Large intestine (tissue), 3 donors: ENCODE measurements around the gene CNN2. TPM values are rescaled to one million over a fixed set of nuclear protein-coding genes. Genes with fewer than 3 reads are reported as not detected.
"Not testable (repeated sequence)": the region's sequence is repeated elsewhere in the genome, so short reads cannot be mapped to it uniquely, and the experiment has no call there.

ENCODE experiments used
- DNase-seq, 2 donors: peaks; one replicate each; pipeline versions ENCODE4 v3.0.0 to v3.0.0-alpha.2; 2013
- H3K27ac ChIP-seq: one replicate; pipeline ENCODE4 v1.5.1; 2013; ENCODE audit warnings: low read length
- H3K27me3 ChIP-seq: 2 replicates; pipeline ENCODE4 v1.6.1; 2013; ENCODE audit warnings: low read length; ENCODE audit not compliant: control insufficient read depth, insufficient read depth
- H3K36me3 ChIP-seq: 2 replicates; pipeline ENCODE4 v1.6.1; 2013; ENCODE audit warnings: low read length; ENCODE audit not compliant: control insufficient read depth, insufficient read depth
- H3K4me1 ChIP-seq: one replicate; pipeline ENCODE4 v1.6.1; 2013; ENCODE audit warnings: low read length; ENCODE audit not compliant: control insufficient read depth, insufficient read depth
- H3K4me3 ChIP-seq: one replicate; pipeline ENCODE4 v1.5.1; 2013; ENCODE audit warnings: low read length
- H3K9me3 ChIP-seq: one replicate; pipeline ENCODE4 v1.6.1; 2013; ENCODE audit warnings: mild to moderate bottlenecking, low read depth, low read length, moderate library complexity; ENCODE audit not compliant: control insufficient read depth
- WGBS: methylation state at CpG from one replicate; pipeline ENCODE4 v1.1.5; 2013; ENCODE audit warnings: low lambda C conversion rate; ENCODE audit not compliant: insufficient coverage; 5-methylcytosine and 5-hydroxymethylcytosine counted together
- polyA plus RNA-seq: library from polyadenylated mRNA; unstranded; fragments of 120-200 nt; gene quantifications from one replicate; pipeline ENCODE4 v1.2.1, GENCODE V29; 2013

The CNN2 gene
- polyA plus RNA-seq, 1 donor = 31.5 TPM

DNA sequence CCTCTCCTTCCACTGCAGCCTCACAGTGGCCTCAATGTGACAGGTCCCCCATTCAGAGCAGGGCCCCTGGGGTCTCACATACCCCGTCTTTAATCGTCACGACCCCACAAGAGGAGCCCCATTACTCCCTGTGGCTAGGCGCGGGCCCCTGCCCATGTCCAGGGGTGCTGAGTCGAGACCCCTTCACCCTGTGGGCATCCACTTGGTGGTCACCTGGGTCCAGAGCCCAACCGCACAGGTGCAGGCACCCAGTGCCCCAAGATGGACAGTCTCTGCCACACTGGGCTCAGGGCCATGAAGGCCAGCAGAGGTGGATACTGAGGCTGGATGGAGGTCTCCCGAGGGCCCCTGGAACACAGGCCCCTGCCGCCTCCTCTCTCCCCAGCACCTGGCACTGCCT is 8.5 kb upstream of the CNN2 start:
- Histone ChIP-seq H3K9me3 (no peaks in the 10 kb centered on the region), H3K4me3 (no peak overlapping the region), H3K27me3 (no peaks in the 10 kb centered on the region), H3K27ac (no peak overlapping the region), H3K36me3 (peaks cover 23% of the 10 kb centered on the region), H3K4me1 (peaks cover 44% of the 10 kb centered on the region)
- no peak for DNase-seq
- WGBS = no CpG with 5 or more reads among the region's 9 CpGs

DNA sequence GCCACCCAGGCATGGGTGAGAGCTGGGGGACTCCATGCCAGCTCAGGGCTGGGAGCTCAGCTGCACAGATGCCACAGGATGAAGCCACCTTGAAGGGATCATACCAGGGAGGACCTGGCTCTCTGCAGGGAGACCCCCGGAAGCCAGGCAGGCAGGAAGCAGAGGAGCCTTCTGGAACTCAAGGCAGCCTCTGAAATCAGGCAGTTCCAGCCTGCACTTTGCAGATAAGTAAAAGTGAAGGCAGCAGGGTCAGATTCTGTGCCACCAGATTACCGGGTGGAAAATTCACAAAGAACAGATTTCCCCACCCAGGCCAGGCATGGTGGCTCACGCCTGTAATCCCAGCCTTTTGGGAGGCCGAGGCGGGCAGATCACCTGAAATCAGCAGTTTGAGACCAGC is 8.0 kb upstream of the CNN2 start:
- Histone ChIP-seq H3K9me3 (no peaks in the 10 kb centered on the region), H3K27ac (no peak overlapping the region), H3K36me3 (peaks cover 18% of the 10 kb centered on the region), H3K27me3 (no peaks in the 10 kb centered on the region), H3K4me3 (no peak overlapping the region), H3K4me1 (peaks cover 44% of the 10 kb centered on the region)
- WGBS = no CpG with 5 or more reads among the region's 5 CpGs
- no peak for DNase-seq

DNA sequence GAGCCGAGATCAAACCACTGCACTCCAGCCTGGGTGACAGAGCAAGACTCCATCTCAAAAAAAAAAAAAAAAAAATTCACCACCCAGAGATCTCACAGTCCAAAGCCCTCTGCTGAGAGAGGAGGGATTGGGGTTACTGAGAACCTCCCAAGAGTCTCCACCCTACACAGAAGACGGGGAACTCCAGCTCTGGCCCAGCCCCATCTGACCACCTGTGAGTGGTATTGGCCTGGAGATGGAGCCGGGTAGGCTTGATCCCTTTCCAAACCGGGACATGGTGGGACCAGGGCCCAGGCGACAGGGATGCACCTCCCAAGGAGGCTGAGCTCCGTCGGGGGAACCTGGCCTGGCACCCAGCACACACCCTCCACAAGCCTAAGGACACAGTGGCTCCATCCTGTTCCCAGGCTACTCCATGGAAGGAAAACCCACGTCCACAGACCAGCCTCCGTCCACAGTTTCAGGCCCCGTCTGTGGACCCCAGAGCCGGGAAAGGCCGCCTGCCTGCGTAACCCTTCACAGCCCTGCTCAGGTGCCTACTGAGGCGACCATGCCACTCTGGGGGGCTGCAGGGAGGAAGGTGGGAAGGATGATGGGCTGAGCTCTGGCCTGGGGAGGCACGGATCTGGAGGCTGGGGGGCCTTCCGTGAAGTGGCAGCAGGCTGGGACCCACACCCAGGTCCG is 7.3 kb upstream of the CNN2 start:
- DNase-seq = no peak
- Histone ChIP-seq H3K4me1 (peaks cover 44% of the 10 kb centered on the region), H3K27ac (no peak overlapping the region), H3K27me3 (no peaks in the 10 kb centered on the region), H3K36me3 (peaks cover 11% of the 10 kb centered on the region), H3K4me3 (peak overlapping the region; percentile 99), H3K9me3 (no peaks in the 10 kb centered on the region)
- WGBS = no CpG with 5 or more reads among the region's 17 CpGs

DNA sequence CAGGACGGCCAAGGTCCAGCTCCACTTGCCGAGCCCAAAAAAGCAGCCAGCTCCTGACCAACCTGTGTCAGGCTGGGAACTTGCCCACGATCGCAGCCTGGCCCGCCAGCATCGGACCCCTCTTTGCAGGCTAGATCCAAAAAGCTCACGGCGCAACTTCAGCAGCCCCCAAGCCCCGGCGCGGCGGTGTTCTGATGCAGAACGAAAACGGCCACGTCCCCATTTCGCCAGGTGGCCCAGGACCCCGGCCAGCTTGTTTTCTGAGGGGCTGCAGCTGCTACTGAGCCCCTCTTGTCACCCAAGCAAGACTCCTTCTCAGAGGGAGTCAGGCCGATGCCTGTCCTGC is 6.8 kb upstream of the CNN2 start:
- H3K27me3 ChIP-seq = no peaks in the 10 kb centered on the region
- H3K36me3 ChIP-seq = peaks cover 6% of the 10 kb centered on the region
- H3K9me3 ChIP-seq = no peaks in the 10 kb centered on the region
- H3K4me3 ChIP-seq = peak overlapping the region; percentile 99
- WGBS = no CpG with 5 or more reads among the region's 18 CpGs
- no peak overlapping the region for H3K27ac ChIP-seq
- peaks cover 44% of the 10 kb centered on the region for H3K4me1 ChIP-seq
- no peak for DNase-seq

DNA sequence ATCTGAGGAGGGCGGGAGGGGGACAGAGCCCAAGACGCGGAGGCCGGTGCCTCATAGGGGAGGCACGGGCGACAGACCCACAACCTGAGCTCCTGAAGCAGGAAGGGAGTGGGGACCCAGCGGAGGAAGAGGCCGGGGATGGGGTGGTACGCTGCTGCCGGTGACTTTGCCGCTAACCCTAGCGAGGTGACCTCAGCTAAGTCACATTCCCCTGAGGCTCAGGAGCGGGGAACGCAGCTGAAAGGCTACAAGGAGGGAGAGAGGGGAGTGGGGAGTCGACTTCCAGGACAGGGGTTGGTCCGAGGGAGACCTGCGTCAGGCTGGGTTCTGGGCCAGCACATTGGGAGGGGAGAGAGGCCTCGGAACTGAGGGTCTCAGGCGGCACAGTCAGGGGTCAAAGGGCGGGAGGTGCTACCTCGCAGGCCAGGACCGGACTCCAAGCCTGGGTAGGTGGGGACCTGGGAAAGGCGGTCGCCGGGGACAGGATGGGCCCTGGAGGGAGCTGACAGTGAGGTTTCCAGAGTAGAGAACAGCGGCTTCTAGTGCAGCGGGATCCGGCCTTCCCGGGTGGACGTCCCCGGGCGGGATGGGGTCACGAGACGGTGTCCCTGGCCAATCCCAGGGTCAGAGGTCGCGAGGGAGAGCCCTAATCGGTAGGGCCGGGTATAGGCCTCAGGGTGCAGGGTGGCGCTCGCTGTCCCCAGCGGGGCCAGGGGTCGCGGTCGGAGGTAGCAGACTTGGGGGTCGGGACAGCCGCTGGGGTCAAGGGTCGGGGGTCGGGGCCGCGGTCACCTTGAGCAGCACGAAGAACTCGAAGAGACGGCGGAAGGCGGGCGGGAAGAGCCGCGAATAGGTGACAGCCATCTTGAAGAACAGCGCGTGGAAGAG is 6.2 kb upstream of the CNN2 start:
- H3K9me3 ChIP-seq = no peaks in the 10 kb centered on the region
- peak overlapping the region; percentile 99 for H3K4me3 ChIP-seq
- peaks cover 43% of the 10 kb centered on the region for H3K4me1 ChIP-seq
- peak overlapping the region; percentile 41 for H3K27ac ChIP-seq
- no peak for DNase-seq
- no peaks in the 10 kb centered on the region for H3K27me3 ChIP-seq
- no CpG with 5 or more reads among the region's 60 CpGs for WGBS
- no peaks in the 10 kb centered on the region for H3K36me3 ChIP-seq

DNA sequence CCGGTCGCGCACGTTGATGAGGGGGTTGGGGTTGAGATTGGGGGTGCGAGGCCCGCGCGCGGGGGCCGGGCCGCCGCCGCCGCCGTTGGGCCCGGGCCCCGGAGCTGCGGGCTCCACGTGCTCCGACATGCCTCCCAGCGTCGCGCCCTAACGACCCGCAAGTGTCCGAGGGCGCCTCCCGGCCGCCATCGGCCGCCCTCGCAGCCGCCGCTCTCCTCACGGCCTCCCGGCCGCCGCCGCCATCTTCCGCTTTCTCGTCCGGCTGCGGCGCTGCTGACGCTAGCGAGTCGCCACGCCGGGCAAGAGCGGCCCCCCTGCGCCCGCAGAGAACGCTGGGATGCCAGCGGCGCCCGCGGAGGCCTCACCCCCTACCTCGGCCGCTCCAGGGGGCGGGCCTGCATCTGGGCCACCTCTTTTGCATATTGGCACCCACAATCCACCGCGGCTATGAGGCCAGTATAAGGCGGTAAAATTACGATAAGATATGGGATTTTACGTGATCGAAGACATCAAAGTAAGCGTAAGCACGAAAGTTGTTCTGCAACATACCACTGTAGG is 5.5 kb upstream of the CNN2 start, which contains the start of gene TMEM259:
TMEM259 (minus strand) TSS at position 256 of the 558 bp plus-strand sequence; CDS start at position 129, 127 bp downstream.
- Histone ChIP-seq H3K27ac (peak within 1 kb of the TSS; percentile 68), H3K9me3 (no peaks in the 10 kb centered on the region), H3K4me1 (peaks cover 36% of the 10 kb centered on the region), H3K27me3 (no peaks in the 10 kb centered on the region), H3K36me3 (no peaks in the 10 kb centered on the region), H3K4me3 (peak within 1 kb of the TSS; percentile 99)
- WGBS = no CpG with 5 or more reads among the region's 68 CpGs
- peak; percentile 98 for DNase-seq

DNA sequence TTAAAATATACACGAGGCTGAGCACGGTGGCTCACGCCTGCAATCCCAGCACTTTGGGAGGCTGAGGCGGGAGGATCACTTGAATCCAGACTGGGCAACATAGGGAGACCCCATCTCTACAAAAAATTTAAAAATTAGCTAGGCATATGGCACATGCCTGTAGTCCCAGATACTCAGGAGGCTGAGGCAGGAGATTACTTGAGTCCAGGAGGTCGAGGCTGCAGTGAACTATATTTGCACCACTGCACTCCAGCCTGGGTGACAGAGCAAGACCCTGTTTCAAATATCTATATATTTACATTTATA is 2.6 kb upstream of the CNN2 start:
- not testable (repeated sequence) for H3K9me3 ChIP-seq, H3K4me3 ChIP-seq, DNase-seq, H3K36me3 ChIP-seq, H3K27ac ChIP-seq
- Histone ChIP-seq H3K27me3 (peaks cover 11% of the 10 kb centered on the region), H3K4me1 (peaks cover 30% of the 10 kb centered on the region)
- no CpG with 5 or more reads among the region's 5 CpGs for WGBS

DNA sequence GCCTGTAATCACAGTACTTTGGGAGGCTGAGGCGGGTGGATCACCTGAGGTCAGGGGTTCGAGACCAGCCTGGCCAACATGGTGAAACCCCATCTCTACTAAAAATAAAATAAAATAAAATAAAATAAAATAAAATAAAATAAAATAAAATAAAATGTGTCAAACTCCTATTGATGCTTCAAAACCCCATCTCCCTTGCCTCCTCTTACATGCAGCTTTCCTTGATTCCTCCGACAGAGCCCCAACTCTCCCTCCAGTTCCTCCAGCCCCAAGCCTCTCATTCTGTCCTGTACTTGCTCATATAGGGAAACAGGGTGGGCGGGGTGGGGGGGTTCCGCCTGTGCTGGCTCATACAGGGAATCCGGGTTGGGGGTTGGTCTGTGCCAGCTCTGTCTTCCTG is 1.3 kb upstream of the CNN2 start:
- H3K4me1 ChIP-seq = peaks cover 28% of the 10 kb centered on the region
- not testable (repeated sequence) for H3K27ac ChIP-seq

DNA sequence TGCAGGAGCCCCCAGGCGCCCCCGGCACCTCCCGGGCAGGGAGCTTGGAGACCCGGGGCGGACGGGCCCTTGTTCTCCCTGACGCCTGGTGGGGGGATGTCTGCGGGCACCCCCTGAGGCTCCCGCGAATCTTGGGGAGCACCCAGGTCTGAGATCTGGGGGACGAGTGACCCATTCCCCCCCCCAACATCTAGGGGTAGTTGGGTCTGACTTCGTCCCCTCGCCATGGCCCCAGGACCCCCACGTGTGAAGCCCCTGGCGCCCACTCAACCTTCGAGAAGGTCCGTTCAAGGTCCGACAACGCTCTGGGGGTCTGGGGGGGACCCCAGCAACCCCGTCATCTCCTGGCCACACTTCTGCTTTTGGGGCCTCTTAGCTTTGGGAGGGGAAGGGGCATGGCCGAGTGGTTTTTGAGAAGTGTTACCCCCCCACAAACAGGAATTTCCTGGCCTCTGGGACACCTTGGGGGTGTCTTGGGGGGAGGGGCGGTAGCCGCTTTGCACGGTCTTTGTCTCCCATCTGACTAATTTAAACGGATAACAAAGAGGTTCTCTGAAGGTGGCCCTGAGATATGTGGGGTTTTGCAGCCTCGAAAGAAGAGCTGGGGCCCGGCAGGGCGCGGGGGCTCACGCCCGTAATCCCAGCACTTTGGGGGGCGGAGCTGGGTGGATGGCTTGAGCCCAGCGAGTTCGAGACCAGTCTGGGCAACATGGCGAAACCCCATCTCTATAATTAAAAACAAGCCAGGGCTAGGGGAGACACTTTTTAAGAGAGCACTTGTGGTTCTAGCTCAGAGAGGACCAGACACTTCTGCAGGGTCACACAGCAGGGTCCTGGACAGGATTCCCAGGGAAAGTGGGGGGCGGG is 608 bp downstream of the CNN2 start:
- no CpG with 5 or more reads among the region's 36 CpGs for WGBS
- H3K27ac ChIP-seq = peak overlapping the region; percentile 83

More for the DNA sequence above, 1.3 kb upstream of the CNN2 start:
- not testable (repeated sequence) for DNase-seq, H3K9me3 ChIP-seq, H3K36me3 ChIP-seq, H3K4me3 ChIP-seq
- H3K27me3 ChIP-seq = peaks cover 11% of the 10 kb centered on the region
- 83% methylated on average over 1 of the region's 6 CpGs for WGBS

DNA sequence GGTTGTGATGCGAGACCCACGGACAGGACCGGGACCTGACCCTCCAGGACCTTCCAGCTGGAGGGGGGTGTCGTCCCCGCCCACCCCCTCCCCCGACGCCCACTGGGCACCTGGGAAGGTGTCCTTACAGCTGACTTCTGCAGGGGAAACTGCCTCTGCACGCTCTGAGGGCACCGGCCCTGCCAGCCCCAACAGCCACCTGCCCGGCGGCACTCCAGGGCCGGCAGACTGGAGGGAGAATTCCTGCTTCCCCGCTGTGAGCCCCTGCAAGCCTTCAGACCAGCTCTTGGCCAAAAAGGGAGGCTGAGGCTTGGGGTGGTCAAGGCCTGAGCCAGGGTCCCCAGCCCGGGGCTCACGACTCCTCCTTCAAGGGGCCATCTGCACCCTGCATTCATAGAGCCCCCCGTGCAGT is 1.2 kb downstream of the CNN2 start:
- Histone ChIP-seq H3K9me3 (peaks cover 3% of the 10 kb centered on the region), H3K27ac (peak overlapping the region; percentile 83), H3K4me1 (peaks cover 35% of the 10 kb centered on the region), H3K27me3 (peaks cover 11% of the 10 kb centered on the region), H3K36me3 (peaks cover 11% of the 10 kb centered on the region), H3K4me3 (peak overlapping the region; percentile 85)
- DNase-seq = no peak
- WGBS = no CpG with 5 or more reads among the region's 16 CpGs

More for the DNA sequence above, 608 bp downstream of the CNN2 start:
- DNase-seq = peak in 1 of 2 donors; percentile 31
- peak overlapping the region; percentile 85 for H3K4me3 ChIP-seq
- peaks cover 5% of the 10 kb centered on the region for H3K36me3 ChIP-seq
- H3K9me3 ChIP-seq = peaks cover 3% of the 10 kb centered on the region
- H3K27me3 ChIP-seq = peaks cover 11% of the 10 kb centered on the region
- peaks cover 35% of the 10 kb centered on the region for H3K4me1 ChIP-seq
